ENCODE results near the gene SLC16A3.

DNA sequence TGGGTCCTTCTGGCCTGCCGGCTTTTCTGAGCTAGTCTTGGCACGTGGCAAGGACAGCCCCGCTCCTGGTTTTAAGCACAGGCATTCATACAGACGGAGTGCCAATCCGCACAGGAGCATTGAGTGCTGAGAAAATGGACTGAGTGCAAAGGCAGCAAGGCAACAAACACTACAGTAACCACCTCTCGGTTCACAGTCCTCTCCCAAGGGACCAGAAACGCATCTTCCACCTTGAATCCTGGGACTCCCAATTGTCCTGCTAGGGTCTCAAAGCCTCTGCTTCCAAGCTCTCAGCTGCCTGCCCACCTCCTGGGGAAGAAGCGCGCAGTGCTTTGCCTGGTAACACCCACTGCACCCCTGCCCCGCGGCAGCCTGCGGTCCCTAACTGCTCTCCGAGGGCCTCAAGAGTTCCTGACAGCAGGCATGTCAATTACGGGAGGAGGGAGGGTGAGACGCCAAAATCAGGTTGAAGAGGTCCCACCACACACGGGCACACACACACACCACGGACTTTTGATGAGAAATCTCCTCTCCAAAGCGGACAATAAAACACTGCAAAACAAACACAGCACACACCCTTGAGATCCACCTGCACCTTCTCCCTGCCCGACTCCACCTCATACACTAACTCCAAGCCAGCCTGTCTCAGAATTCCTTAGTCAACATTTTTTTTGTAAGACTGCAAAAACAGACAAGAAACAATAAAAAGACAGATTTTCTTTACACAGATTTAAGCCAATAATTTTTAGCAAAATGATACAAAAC, 15.0 kb downstream of the SLC16A3 start:
- TF ChIP-seq, protein P1, sequence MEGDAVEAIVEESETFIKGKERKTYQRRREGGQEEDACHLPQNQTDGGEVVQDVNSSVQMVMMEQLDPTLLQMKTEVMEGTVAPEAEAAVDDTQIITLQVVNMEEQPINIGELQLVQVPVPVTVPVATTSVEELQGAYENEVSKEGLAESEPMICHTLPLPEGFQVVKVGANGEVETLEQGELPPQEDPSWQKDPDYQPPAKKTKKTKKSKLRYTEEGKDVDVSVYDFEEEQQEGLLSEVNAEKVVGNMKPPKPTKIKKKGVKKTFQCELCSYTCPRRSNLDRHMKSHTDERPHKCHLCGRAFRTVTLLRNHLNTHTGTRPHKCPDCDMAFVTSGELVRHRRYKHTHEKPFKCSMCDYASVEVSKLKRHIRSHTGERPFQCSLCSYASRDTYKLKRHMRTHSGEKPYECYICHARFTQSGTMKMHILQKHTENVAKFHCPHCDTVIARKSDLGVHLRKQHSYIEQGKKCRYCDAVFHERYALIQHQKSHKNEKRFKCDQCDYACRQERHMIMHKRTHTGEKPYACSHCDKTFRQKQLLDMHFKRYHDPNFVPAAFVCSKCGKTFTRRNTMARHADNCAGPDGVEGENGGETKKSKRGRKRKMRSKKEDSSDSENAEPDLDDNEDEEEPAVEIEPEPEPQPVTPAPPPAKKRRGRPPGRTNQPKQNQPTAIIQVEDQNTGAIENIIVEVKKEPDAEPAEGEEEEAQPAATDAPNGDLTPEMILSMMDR (IDR thresholded peaks at IDR 0.05): no peak
- TF ChIP-seq EZH2 (IDR thresholded peaks at IDR 0.05) (no peak), EZH2phosphoT487 (IDR thresholded peaks at IDR 0.05) (no peak)

Data from neural progenitor cell (in vitro differentiated cells).